Natural killer cell (primary cell): ENCODE data around the gene FAM76A. TPM values are rescaled to one million over a fixed set of nuclear protein-coding genes. Genes with fewer than 3 reads are reported as not detected.

Experiments used
- ATAC-seq, 3 donors: fragments of 150-1000 bp in 2 of 3; fragments of 200-7000 bp in 1 of 3; cut with Tn5 transposase; 1 replicate in 1 of 3; 2 replicates in 2 of 3; pipeline ENCODE4 v1.10.0; 2021; ENCODE audit warnings: mild to moderate bottlenecking in 2 of 3, moderate library complexity in 2 of 3
- DNase-seq, 2 donors: peaks; one replicate each; pipeline versions ENCODE4 v3.0.0 to v3.0.0-alpha.2; 2013 to 2021; ENCODE audit warnings: mixed read lengths in 1 of 2
- H3K27ac ChIP-seq: one replicate; pipeline ENCODE4 v1.5.1; 2013; ENCODE audit warnings: mild to moderate bottlenecking, low read length
- H3K27me3 ChIP-seq: one replicate; pipeline ENCODE4 v1.6.1; 2013; ENCODE audit warnings: low read length; ENCODE audit not compliant: control insufficient read depth, insufficient read depth
- H3K36me3 ChIP-seq: one replicate; pipeline ENCODE4 v1.6.1; 2013; ENCODE audit warnings: low read length; ENCODE audit not compliant: control insufficient read depth, insufficient read depth
- H3K4me1 ChIP-seq: one replicate; pipeline ENCODE4 v1.6.1; 2013; ENCODE audit warnings: low read length; ENCODE audit not compliant: control insufficient read depth, insufficient read depth
- H3K4me3 ChIP-seq: one replicate; pipeline ENCODE4 v1.5.1; 2013; ENCODE audit warnings: low read length
- H3K9me3 ChIP-seq: one replicate; pipeline ENCODE4 v1.6.1; 2013; ENCODE audit warnings: low read length; ENCODE audit not compliant: control insufficient read depth, insufficient read depth
- H3K27ac Mint-ChIP-seq, 2 donors: one replicate each; pipeline ENCODE4 v1.8.0; 2022; ENCODE audit warnings: mild to moderate bottlenecking in 2 of 2, mixed read lengths in 2 of 2, moderate library complexity in 1 of 2
- H3K27me3 Mint-ChIP-seq, 2 donors: one replicate each; pipeline ENCODE4 v1.8.0; 2022; ENCODE audit warnings: low read depth in 2 of 2, mixed read lengths in 2 of 2
- H3K36me3 Mint-ChIP-seq: one replicate; pipeline ENCODE4 v1.8.0; 2022; ENCODE audit warnings: mixed read lengths
- H3K4me1 Mint-ChIP-seq, 2 donors: one replicate each; pipeline ENCODE4 v1.8.0; 2022; ENCODE audit warnings: mixed read lengths in 2 of 2
- H3K4me3 Mint-ChIP-seq: one replicate; pipeline ENCODE4 v1.8.0; 2022; ENCODE audit warnings: mild to moderate bottlenecking, moderate library complexity, mixed read lengths
- H3K9me3 Mint-ChIP-seq, 2 donors: one replicate each; pipeline ENCODE4 v1.8.0; 2022; ENCODE audit warnings: mixed read lengths in 2 of 2
- CTCF ChIP-seq: fragments of 200-600 bp; IDR thresholded peaks from one replicate; pipeline ENCODE4 v1.8.0; 2022; ENCODE audit warnings: antibody characterized with exemption
- WGBS: methylation state at CpG from one replicate; pipeline ENCODE4 v1.1.7; 2013; ENCODE audit warnings: missing lambda C conversion rate; ENCODE audit not compliant: insufficient coverage; 5-methylcytosine and 5-hydroxymethylcytosine counted together
- intact Hi-C: fragments of 100-400 bp; cut with micrococcal nuclease; formaldehyde crosslinking; loops from one replicate; pipeline ENCODE4 v1.14.2; 2022
- total RNA-seq, 4 donors: library from RNA; stranded (reverse); fragments of 120-200 nt in 1 of 4; gene quantifications; one replicate each; pipeline versions ENCODE4 v1.2.3 to v1.2.4, GENCODE V29; 2013 to 2022

Gene FAM76A
- total RNA-seq, 3 donors from 2014 or later (not counting 1 experiment from before 2014, with no cell fraction given): 19.5 to 21.8 (median 19.6) TPM

GRCh38 chr1:27682351-27682944 lies 43.3 kb upstream of the FAM76A start:
- H3K27me3 ChIP-seq: no peaks in the 10 kb centered on the region
- TF ChIP-seq CTCF: no peak
- Mint-ChIP-seq H3K27ac (no peak overlapping the region), H3K4me1 (no peaks in the 10 kb centered on the region), H3K27me3 (peaks cover 0 to 10% of the 10 kb centered on the region in 2 donors), H3K36me3 (peaks cover 11% of the 10 kb centered on the region), H3K4me3 (no peak overlapping the region), H3K9me3 (peaks cover 4 to 5% of the 10 kb centered on the region in 2 donors)
- 95% methylated on average over 4 of the region's 5 CpGs for WGBS
- H3K4me3 ChIP-seq: no peak overlapping the region
- intact Hi-C loops: no loop called here
- no peak overlapping the region for H3K27ac ChIP-seq
- peaks cover 12% of the 10 kb centered on the region for H3K9me3 ChIP-seq
- DNase-seq: no peak
- H3K4me1 ChIP-seq: no peaks in the 10 kb centered on the region
- H3K36me3 ChIP-seq: no peaks in the 10 kb centered on the region
- no peak for ATAC-seq

DNA sequence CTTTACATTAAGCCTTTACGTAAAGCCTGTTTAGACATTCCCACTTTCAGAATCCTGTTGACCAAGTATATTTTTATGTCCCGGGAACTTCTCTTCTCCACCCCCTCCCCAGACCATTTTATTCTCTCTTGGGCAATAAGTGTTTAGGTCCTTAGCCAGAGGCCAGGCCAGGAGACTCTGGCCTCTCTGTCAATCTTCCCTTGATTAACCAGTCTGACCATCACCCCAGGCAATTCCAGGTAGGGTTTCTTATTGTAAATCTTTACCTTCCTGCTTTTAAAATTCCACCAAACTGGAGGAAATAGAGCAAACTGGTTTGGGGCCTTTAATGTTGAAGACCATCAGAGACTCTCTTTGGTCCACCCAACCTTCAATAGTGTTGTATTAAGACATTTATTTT lies 41.6 kb upstream of the FAM76A start:
- peaks cover 11% of the 10 kb centered on the region for H3K36me3 Mint-ChIP-seq

GRCh38 chr1:27686223-27686990 lies 39.4 kb upstream of the FAM76A start:
- H3K27ac Mint-ChIP-seq: no peak overlapping the region
- ATAC-seq (no peak), DNase-seq (no peak)
- H3K36me3 Mint-ChIP-seq: peaks cover 7% of the 10 kb centered on the region
- no peak overlapping the region for H3K4me3 Mint-ChIP-seq
- no peak for TF ChIP-seq CTCF
- Histone ChIP-seq H3K4me3 (no peak overlapping the region), H3K4me1 (no peaks in the 10 kb centered on the region), H3K27me3 (no peaks in the 10 kb centered on the region), H3K9me3 (peaks cover 4% of the 10 kb centered on the region), H3K36me3 (no peaks in the 10 kb centered on the region), H3K27ac (no peak overlapping the region)
- H3K4me1 Mint-ChIP-seq: no peaks in the 10 kb centered on the region
- peaks cover 10 to 14% of the 10 kb centered on the region in 2 donors for H3K27me3 Mint-ChIP-seq
- intact Hi-C loops: no loop called here
- H3K9me3 Mint-ChIP-seq: peaks cover 3 to 4% of the 10 kb centered on the region in 2 donors
- WGBS: 86% methylated on average over 21 of the region's 21 CpGs

More for the DNA sequence above, 41.6 kb upstream of the FAM76A start:
- no peak overlapping the region for H3K4me3 ChIP-seq
- no peak overlapping the region for H3K4me3 Mint-ChIP-seq
- no peak overlapping the region for H3K27ac Mint-ChIP-seq
- peaks cover 0 to 7% of the 10 kb centered on the region in 2 donors for H3K27me3 Mint-ChIP-seq
- H3K4me1 Mint-ChIP-seq: no peaks in the 10 kb centered on the region
- no peak overlapping the region for H3K27ac ChIP-seq
- no peak for ATAC-seq
- 94% methylated on average over 2 of the region's 2 CpGs for WGBS
- peaks cover 12% of the 10 kb centered on the region for H3K9me3 ChIP-seq
- H3K36me3 ChIP-seq: no peaks in the 10 kb centered on the region
- DNase-seq: no peak
- no peaks in the 10 kb centered on the region for H3K4me1 ChIP-seq
- no peak for TF ChIP-seq CTCF
- no peaks in the 10 kb centered on the region for H3K27me3 ChIP-seq
- peaks cover 4 to 5% of the 10 kb centered on the region in 2 donors for H3K9me3 Mint-ChIP-seq
- intact Hi-C loops: no loop called here
